ENCODE measurements around the gene DNAJC11.

DNA sequence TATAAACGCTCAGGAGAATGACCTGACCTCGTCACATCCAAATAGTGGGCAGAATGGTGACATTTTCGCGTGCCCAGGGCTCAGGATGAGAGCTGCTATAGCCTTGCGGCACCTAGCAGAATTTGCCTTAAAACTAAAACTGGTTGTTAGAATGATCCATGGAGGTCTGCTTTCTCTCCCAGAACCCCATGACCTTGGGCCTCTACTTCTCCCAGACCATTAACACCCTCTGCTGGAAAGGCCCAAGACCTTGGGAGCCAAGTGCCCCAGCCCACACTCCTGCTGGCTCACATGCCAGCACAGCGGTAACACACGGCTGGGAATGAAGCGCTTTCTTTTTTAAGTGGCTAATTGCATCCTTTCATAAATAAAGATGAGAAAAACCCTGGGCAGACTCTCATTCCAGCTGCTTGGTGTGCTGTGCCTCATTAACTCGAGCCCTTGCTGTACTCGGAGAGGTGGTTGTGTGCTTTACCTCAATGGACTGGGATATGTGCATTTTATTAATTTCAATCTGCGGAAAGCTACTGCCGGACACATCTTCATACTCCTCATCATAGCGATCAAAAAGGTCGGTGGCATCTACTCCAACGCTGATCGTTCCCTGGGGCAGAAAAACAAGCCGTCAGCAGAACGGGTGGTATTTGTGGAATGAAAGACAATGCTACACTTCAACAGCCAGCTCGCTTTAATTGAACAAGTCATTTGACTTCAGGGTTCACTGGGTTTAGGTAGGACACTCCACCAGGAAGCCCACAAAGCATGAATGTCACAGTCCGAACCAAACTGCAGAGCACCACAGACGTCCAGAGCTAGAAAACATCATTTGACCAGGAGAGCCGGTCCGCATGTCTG, 48.0 kb downstream of the DNAJC11 start:
- TF ChIP-seq POLR2A (IDR thresholded peaks at IDR 0.05; ENCODE audit: borderline replicate concordance, extremely low read depth, insufficient read depth, insufficient read length) (no peak), YY1 (IDR thresholded peaks at IDR 0.05; ENCODE audit: extremely low read depth, insufficient replicate concordance, low read depth, low read length) (no peak), ELF1 (IDR thresholded peaks at IDR 0.05; ENCODE audit: borderline replicate concordance, low read depth) (no peak), POLR2AphosphoS5 (IDR thresholded peaks at IDR 0.05; ENCODE audit: low read depth, low read length) (no peak)
- TF ChIP-seq, protein P1, sequence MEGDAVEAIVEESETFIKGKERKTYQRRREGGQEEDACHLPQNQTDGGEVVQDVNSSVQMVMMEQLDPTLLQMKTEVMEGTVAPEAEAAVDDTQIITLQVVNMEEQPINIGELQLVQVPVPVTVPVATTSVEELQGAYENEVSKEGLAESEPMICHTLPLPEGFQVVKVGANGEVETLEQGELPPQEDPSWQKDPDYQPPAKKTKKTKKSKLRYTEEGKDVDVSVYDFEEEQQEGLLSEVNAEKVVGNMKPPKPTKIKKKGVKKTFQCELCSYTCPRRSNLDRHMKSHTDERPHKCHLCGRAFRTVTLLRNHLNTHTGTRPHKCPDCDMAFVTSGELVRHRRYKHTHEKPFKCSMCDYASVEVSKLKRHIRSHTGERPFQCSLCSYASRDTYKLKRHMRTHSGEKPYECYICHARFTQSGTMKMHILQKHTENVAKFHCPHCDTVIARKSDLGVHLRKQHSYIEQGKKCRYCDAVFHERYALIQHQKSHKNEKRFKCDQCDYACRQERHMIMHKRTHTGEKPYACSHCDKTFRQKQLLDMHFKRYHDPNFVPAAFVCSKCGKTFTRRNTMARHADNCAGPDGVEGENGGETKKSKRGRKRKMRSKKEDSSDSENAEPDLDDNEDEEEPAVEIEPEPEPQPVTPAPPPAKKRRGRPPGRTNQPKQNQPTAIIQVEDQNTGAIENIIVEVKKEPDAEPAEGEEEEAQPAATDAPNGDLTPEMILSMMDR (IDR thresholded peaks at IDR 0.05 in 2 of 3, conservative IDR thresholded peaks at IDR 0.05 in 1 of 3; ENCODE audit: borderline replicate concordance in 1 of 3, insufficient read depth in 1 of 3, low read depth in 2 of 3, low read length in 2 of 3) = no peak
- TF ChIP-seq, protein P2, sequence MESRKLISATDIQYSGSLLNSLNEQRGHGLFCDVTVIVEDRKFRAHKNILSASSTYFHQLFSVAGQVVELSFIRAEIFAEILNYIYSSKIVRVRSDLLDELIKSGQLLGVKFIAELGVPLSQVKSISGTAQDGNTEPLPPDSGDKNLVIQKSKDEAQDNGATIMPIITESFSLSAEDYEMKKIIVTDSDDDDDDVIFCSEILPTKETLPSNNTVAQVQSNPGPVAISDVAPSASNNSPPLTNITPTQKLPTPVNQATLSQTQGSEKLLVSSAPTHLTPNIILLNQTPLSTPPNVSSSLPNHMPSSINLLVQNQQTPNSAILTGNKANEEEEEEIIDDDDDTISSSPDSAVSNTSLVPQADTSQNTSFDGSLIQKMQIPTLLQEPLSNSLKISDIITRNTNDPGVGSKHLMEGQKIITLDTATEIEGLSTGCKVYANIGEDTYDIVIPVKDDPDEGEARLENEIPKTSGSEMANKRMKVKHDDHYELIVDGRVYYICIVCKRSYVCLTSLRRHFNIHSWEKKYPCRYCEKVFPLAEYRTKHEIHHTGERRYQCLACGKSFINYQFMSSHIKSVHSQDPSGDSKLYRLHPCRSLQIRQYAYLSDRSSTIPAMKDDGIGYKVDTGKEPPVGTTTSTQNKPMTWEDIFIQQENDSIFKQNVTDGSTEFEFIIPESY (IDR thresholded peaks at IDR 0.05; ENCODE audit: extremely low read depth, insufficient replicate concordance, low read length) = no peak

Measured in HCT116 (cell line).